Endothelial cell of umbilical vein (primary cell): ENCODE measurements around the gene MLEC. TPM values are rescaled to one million over a fixed set of nuclear protein-coding genes. Genes with fewer than 3 reads are reported as not detected.
A peak's percentile ranks its signal among the peaks of the same experiment; 100 is the strongest.

ENCODE experiments used
- BruUV-seq: library from RNA; stranded (reverse); fragments of 400-500 nt; replicated peaks from 2 replicates; lab custom pipeline; 2021; lab: Mats Ljungman, UMichigan
- CTCF ChIA-PET: fragments of 300-600, 350-600 bp; sonication (Branson Sonifier 250); formaldehyde crosslinking; loops from one replicate; lab custom pipeline; 2021; ENCODE audit warnings: antibody characterized with exemption, inconsistent platforms; lab: Charles Lee
- POLR2A ChIA-PET: fragments of 300-600, 350-600 bp; sonication (Branson Sonifier 250); formaldehyde crosslinking; loops from one replicate; lab custom pipeline; 2021; ENCODE audit warnings: antibody characterized with exemption, inconsistent platforms; lab: Charles Lee
- DNase-seq: peaks from one replicate; pipeline ENCODE4 v3.0.0-alpha.2; 2011; ENCODE audit warnings: low read depth, low spot score
- FAIRE-seq: peaks from 2 replicates; lab custom pipeline; 2011; peaks lifted over from hg19 to GRCh38; lab: Jason Lieb, UNC
- H2AFZ ChIP-seq: 2 replicates; pipeline ENCODE4 v1.6.0; 2012; ENCODE audit warnings: low read depth, low read length, control low read depth, inconsistent platforms
- H3K27ac ChIP-seq: 2 replicates; pipeline ENCODE4 v1.5.1; 2011; ENCODE audit warnings: low read depth, mild to moderate bottlenecking, control low read depth, low read length, moderate library complexity; ENCODE audit not compliant: insufficient read depth
- H3K27me3 ChIP-seq, 2 experiments: 2 replicates each; pipeline versions ENCODE4 v1.6.0 to v1.6.1; 2011; ENCODE audit warnings: low read length in 2 of 2, mixed read lengths in 1 of 2; ENCODE audit not compliant: control insufficient read depth in 2 of 2, insufficient read depth in 2 of 2
- H3K36me3 ChIP-seq, 2 experiments: 2 replicates in 1 of 2; 3 replicates in 1 of 2; pipeline ENCODE4 v1.5.1; 2011; ENCODE audit warnings: low read length in 2 of 2, mild to moderate bottlenecking in 1 of 2, moderate library complexity in 1 of 2; ENCODE audit not compliant: control insufficient read depth in 2 of 2, insufficient read depth in 2 of 2; ENCODE audit errors: extremely low read depth in 1 of 2
- H3K4me1 ChIP-seq: 3 replicates; pipeline ENCODE4 v1.5.1; 2011; ENCODE audit warnings: mild to moderate bottlenecking, low read length; ENCODE audit not compliant: control insufficient read depth, insufficient read depth; ENCODE audit errors: extremely low read depth
- H3K4me2 ChIP-seq: 2 replicates; pipeline ENCODE4 v1.6.1; 2011; ENCODE audit warnings: low read length, control low read depth, mixed read lengths; ENCODE audit not compliant: insufficient read depth
- H3K4me3 ChIP-seq, 3 experiments: fragments of 200-600 bp in 1 of 3; sonication (generic), shearing (Covaris generic) in 1 of 3; replicated peaks in 1 of 3; 2 replicates each; pipeline ENCODE4 v1.5.1; 2011 to 2016; ENCODE audit warnings: control low read depth in 3 of 3, low read length in 3 of 3, mild to moderate bottlenecking in 2 of 3, inconsistent platforms in 1 of 3, low read depth in 1 of 3, moderate library complexity in 1 of 3; ENCODE audit not compliant: insufficient read depth in 1 of 3
- H3K79me2 ChIP-seq: 2 replicates; pipeline ENCODE4 v1.6.0; 2012; ENCODE audit warnings: low read length, inconsistent platforms; ENCODE audit not compliant: control insufficient read depth, insufficient read depth
- H3K9ac ChIP-seq: replicated peaks from 2 replicates; pipeline ENCODE3; 2011; ENCODE audit warnings: low read length, control low read depth; ENCODE audit not compliant: insufficient read depth; ENCODE audit errors: extremely low read depth
- H3K9me1 ChIP-seq: replicated peaks from 3 replicates; pipeline ENCODE4 v1.6.0; 2011; ENCODE audit warnings: mild to moderate bottlenecking, low read length; ENCODE audit not compliant: control insufficient read depth, insufficient read depth; ENCODE audit errors: extremely low read depth
- H3K9me3 ChIP-seq: replicated peaks from 2 replicates; pipeline ENCODE4 v1.5.1; 2012; ENCODE audit warnings: low read length, inconsistent platforms; ENCODE audit not compliant: control insufficient read depth, insufficient read depth
- H4K20me1 ChIP-seq: replicated peaks from 2 replicates; pipeline ENCODE3; 2011; ENCODE audit warnings: mild to moderate bottlenecking, low read length; ENCODE audit not compliant: control insufficient read depth, insufficient read depth; ENCODE audit errors: extremely low read depth
- CTCF ChIP-seq, 2 donors: IDR thresholded peaks; 1 replicate in 1 of 2; 2 replicates in 1 of 2; pipeline ENCODE4 v1.5.1; 2011; ENCODE audit warnings: low read length in 2 of 2, mild to moderate bottlenecking in 2 of 2, moderate library complexity in 2 of 2, control low read depth in 1 of 2, inconsistent platforms in 1 of 2, low read depth in 1 of 2; ENCODE audit not compliant: insufficient read depth in 1 of 2; ENCODE audit errors: extremely low read depth in 1 of 2
- EZH2 ChIP-seq: IDR thresholded peaks from 2 replicates; pipeline ENCODE4 v1.6.1; 2012; ENCODE audit warnings: borderline replicate concordance, low read depth, mild to moderate bottlenecking, moderate library complexity, low read length, inconsistent platforms; ENCODE audit not compliant: severe bottlenecking
- FOS ChIP-seq: IDR thresholded peaks from 2 replicates; pipeline ENCODE4 v1.6.1; 2011; ENCODE audit warnings: mild to moderate bottlenecking, low read length, moderate library complexity, borderline replicate concordance; ENCODE audit not compliant: insufficient read depth
- GATA2 ChIP-seq: IDR thresholded peaks from 2 replicates; pipeline ENCODE4 v1.7.0; 2011; ENCODE audit warnings: low read depth, mild to moderate bottlenecking, moderate library complexity, mixed read lengths, low read length; ENCODE audit not compliant: insufficient read length, insufficient read depth
- JUN ChIP-seq: IDR thresholded peaks from 2 replicates; pipeline ENCODE4 v1.6.1; 2011; ENCODE audit warnings: borderline replicate concordance, low read depth; ENCODE audit not compliant: insufficient read length, insufficient read depth
- MAX ChIP-seq: IDR thresholded peaks from 2 replicates; pipeline ENCODE4 v1.6.1; 2011; ENCODE audit not compliant: insufficient read depth, insufficient read length
- MYC ChIP-seq: IDR thresholded peaks from one replicate; pipeline ENCODE4 v1.6.1; 2011; ENCODE audit warnings: mild to moderate bottlenecking, low read depth, low read length
- POLR2A ChIP-seq: IDR thresholded peaks from 2 replicates; pipeline ENCODE4 v1.6.1; 2012; ENCODE audit warnings: low read depth, mild to moderate bottlenecking, control low read depth, low read length
- POLR2AphosphoS5 ChIP-seq: IDR thresholded peaks from 2 replicates; pipeline ENCODE4 v1.6.1; 2012; ENCODE audit warnings: low read depth, mild to moderate bottlenecking, control low read depth, low read length, moderate library complexity; ENCODE audit not compliant: insufficient read depth
- dilution Hi-C: fragments of 300-500 bp; cut with MboI; formaldehyde crosslinking; loops from one replicate; pipeline ENCODE4 v1.15.0; 2019; ENCODE audit warnings: low sequenced_read_pairs; ENCODE audit not compliant: extremely low pct_ligation_motif_present
- intact Hi-C: fragments of 100-400 bp; cut with micrococcal nuclease; formaldehyde crosslinking; loops from one replicate; pipeline ENCODE4 v1.10.0; 2022
- polyA plus RNA-seq, 4 experiments: library from polyadenylated mRNA; depleted of rRNA in 3 of 4; stranded (reverse) in 3 of 4; unstranded in 1 of 4; fragments of >200 nt; gene quantifications; 2 replicates each; pipeline versions ENCODE4 v1.2.1 to v1.2.3, GENCODE V29; 2011 to 2012; ENCODE audit warnings: missing spikeins in 1 of 4
- total RNA-seq: library from RNA; stranded (reverse); gene quantifications from 2 replicates; pipeline ENCODE4 v1.2.3, GENCODE V29; 2021

The MLEC gene
- total and polyA plus RNA-seq, 2 donors (not counting 3 experiments of a cell fraction or from before 2014, with no cell fraction given) = 28.4 to 144 TPM

GRCh38 chr12:120711411-120711810 is 24.5 kb downstream of the MLEC start:
- no peak for TF ChIP-seq FOS
- TF ChIP-seq MAX = no peak
- TF ChIP-seq MYC = no peak
- TF ChIP-seq POLR2A = no peak
- TF ChIP-seq GATA2 = no peak
- TF ChIP-seq POLR2AphosphoS5 = no peak
- TF ChIP-seq EZH2 = no peak
- no peak for TF ChIP-seq CTCF (IDR thresholded peaks at IDR 0.05; ENCODE audit: extremely low read depth in 1 of 2, insufficient read depth in 1 of 2, low read depth in 1 of 2, low read length in 2 of 2)
- no peak for TF ChIP-seq JUN
- Histone ChIP-seq H3K4me1 (peaks cover 13% of the 10 kb centered on the region), H3K36me3 (peaks cover 9% of the 10 kb centered on the region in 2 experiments), H2AFZ (no peak overlapping the region), H4K20me1 (no peaks in the 10 kb centered on the region), H3K27me3 (no peaks in the 10 kb centered on the region), H3K9me1 (no peaks in the 10 kb centered on the region), H3K4me2 (peak overlapping the region; percentile 82), H3K79me2 (peaks cover 18% of the 10 kb centered on the region), H3K4me3 (peak overlapping the region; percentile 52 to 66 (median 56)), H3K27ac (no peak overlapping the region), H3K9ac (peak overlapping the region; percentile 59), H3K9me3 (no peaks in the 10 kb centered on the region)
- intact Hi-C loops (no loop called here), dilution Hi-C loops (no loop called here)
- POLR2A ChIA-PET = no interaction called here
- no peak for FAIRE-seq
- no peak for DNase-seq
- no TSS peak for BruUV-seq
- CTCF ChIA-PET = interaction anchor here (0.9 to 5.5 kb wide), 5 partner anchors 11 to 260 kb away, joined by 3 to 63 read pairs (median 3); no protein-coding TSS in a partner anchor
